ENCODE data around the gene AOPEP.

DNA sequence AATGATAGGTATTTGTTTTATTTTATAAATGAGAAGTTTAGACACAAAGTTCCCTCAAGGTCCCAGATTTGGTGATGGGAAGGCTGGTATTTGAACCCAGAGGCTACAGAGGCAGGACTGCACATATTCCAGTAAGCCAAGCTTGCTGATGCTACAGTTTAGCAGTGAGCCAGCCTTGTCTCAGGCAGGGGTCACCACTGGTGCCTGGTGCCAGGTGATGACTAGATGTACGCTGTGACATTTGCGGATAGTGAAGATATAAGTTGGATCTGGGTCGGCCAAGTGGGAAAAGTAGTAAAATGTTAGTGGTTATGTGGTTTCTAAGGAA, 143.9 kb downstream of the AOPEP start:
- TF ChIP-seq, protein P1, sequence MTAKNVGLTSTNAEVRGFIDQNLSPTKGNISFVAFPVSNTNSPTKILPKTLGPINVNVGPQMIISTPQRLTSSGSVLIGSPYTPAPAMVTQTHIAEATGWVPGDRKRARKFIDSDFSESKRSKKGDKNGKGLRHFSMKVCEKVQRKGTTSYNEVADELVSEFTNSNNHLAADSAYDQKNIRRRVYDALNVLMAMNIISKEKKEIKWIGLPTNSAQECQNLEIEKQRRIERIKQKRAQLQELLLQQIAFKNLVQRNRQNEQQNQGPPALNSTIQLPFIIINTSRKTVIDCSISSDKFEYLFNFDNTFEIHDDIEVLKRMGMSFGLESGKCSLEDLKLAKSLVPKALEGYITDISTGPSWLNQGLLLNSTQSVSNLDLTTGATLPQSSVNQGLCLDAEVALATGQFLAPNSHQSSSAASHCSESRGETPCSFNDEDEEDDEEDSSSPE (CRISPR knock-in tag; IDR thresholded peaks at IDR 0.05), result no peak
- TF ChIP-seq ZNF331 (CRISPR knock-in tag; IDR thresholded peaks at IDR 0.05) (no peak), CTCF (CRISPR knock-in tag; IDR thresholded peaks at IDR 0.05) (no peak), SETDB1 (CRISPR knock-in tag; IDR thresholded peaks at IDR 0.05; ENCODE audit: borderline replicate concordance) (no peak), ZFX (CRISPR knock-in tag; IDR thresholded peaks at IDR 0.05; ENCODE audit: low read depth) (no peak), ELF3 (CRISPR knock-in tag; IDR thresholded peaks at IDR 0.05) (no peak)
